Measurements from ENCODE around the gene CRAMP1.

DNA sequence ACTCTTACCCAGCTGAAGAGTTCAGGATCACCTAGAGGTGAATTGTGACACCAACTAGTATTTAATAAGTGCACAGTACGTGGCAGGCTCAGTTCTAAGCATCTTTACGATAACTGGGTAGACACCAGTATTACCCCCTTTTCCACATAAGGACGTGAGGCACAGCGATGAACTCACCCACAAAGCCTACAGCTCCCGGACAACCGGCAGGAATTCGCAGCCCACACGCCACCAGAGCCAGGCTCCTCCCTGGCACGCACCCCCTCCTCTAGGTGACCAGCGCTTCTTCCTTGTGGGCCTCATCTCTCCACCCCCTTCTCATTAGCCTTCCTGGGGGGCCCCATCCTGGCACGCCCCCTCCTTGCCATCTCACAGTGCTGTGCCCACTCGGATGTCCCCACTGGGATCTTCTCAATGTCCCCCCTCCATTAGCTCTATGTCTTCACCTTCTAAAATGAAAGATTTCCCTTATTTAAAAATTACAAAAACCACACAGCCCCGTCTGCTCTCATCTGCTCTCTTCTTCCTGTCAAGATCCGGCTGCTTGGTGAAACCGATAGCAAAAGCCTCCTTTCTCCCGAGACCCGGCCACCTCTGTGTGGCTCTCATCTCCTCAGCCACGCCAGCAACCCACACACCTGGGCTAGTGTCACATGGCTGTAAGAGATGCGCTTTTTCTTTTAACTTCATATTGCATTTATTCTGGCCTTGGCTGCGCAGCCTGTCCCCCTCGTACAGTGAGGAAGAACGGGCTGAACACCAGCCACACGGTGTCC lies 21.0 kb upstream of the CRAMP1 start:
- TF ChIP-seq CTCF (IDR thresholded peaks at IDR 0.05) (no peak), EP300 (IDR thresholded peaks at IDR 0.05) (no peak)
